Measurements from ENCODE around the gene SPTLC2.

SPTLC2 gene

GRCh38 chr14:77498120-77498979 is 118.1 kb downstream of the SPTLC2 start, which contains the start of gene ISM2:
ISM2 (minus strand) TSS chr14:77498816; CDS start chr14:77498793, 23 bp downstream.
- DNase-seq, result no peak

- DNase-seq, result no peak
Observed at GRCh38 chr14:77495334-77495733, 121.1 kb downstream of the SPTLC2 start.

GRCh38 chr14:77491056-77491455 is 125.4 kb downstream of the SPTLC2 start:
- no peak for DNase-seq

- no peak for DNase-seq
Observed at GRCh38 chr14:77490347-77490986, 126.0 kb downstream of the SPTLC2 start.

GRCh38 chr14:77489041-77489440 is 127.4 kb downstream of the SPTLC2 start:
- no peak for DNase-seq

- no peak for DNase-seq
Observed at GRCh38 chr14:77488558-77488957, 127.9 kb downstream of the SPTLC2 start.

- no peak for DNase-seq
Observed at GRCh38 chr14:77485901-77486678, 130.3 kb downstream of the SPTLC2 start.

- no peak for DNase-seq
Observed at GRCh38 chr14:77485256-77485655, 131.2 kb downstream of the SPTLC2 start.

- DNase-seq, result no peak
Observed at GRCh38 chr14:77482422-77482821, 134.0 kb downstream of the SPTLC2 start.

GRCh38 chr14:77478796-77479195 is 137.6 kb downstream of the SPTLC2 start:
- no peak for DNase-seq

GRCh38 chr14:77478029-77478428 is 138.4 kb downstream of the SPTLC2 start:
- DNase-seq, result no peak

- no peak for DNase-seq
Observed at GRCh38 chr14:77475432-77476115, 140.9 kb downstream of the SPTLC2 start.

- no peak for DNase-seq
Observed at GRCh38 chr14:77474479-77475177, 141.8 kb downstream of the SPTLC2 start.

GRCh38 chr14:77473921-77474320 is 142.5 kb downstream of the SPTLC2 start:
- DNase-seq, result no peak

- no peak for DNase-seq
Observed at GRCh38 chr14:77470224-77470870, 146.1 kb downstream of the SPTLC2 start.

- no peak for DNase-seq
Observed at GRCh38 chr14:77469539-77469938, 146.9 kb downstream of the SPTLC2 start.

GRCh38 chr14:77469067-77469505 is 147.4 kb downstream of the SPTLC2 start:
- no peak for DNase-seq

- no peak for DNase-seq
Observed at GRCh38 chr14:77467801-77468200, 148.6 kb downstream of the SPTLC2 start.

GRCh38 chr14:77459072-77459723 is 157.2 kb downstream of the SPTLC2 start:
- DNase-seq, result peak; percentile 62

GRCh38 chr14:77458249-77458950 is 158.0 kb downstream of the SPTLC2 start:
- DNase-seq, result peak; percentile 44

Measured in NCI-H2227 treated with DMSO at 0.1 percent for 48 hours (cell line).